Trophoblast cell (in vitro differentiated cells and primary cell): ENCODE results near the gene CHIA.

Experiments used
- DNase-seq, 2 donors: peaks; one replicate each; pipeline ENCODE4 v3.0.0-alpha.2; 2016
- H2AFZ ChIP-seq: 2 replicates; pipeline ENCODE4 v1.6.1; 2013; ENCODE audit warnings: low read length, moderate library complexity, mild to moderate bottlenecking; ENCODE audit not compliant: insufficient read depth, poor library complexity
- H2AK5ac ChIP-seq: 2 replicates; pipeline ENCODE4 v1.6.1; 2013; ENCODE audit warnings: mild to moderate bottlenecking, low read length
- H2BK120ac ChIP-seq: 2 replicates; pipeline ENCODE4 v1.6.1; 2013; ENCODE audit warnings: low read length, mild to moderate bottlenecking, moderate library complexity; ENCODE audit not compliant: insufficient read depth, poor library complexity
- H2BK12ac ChIP-seq: 2 replicates; pipeline ENCODE4 v1.6.1; 2013; ENCODE audit warnings: mild to moderate bottlenecking, low read length, moderate library complexity
- H2BK5ac ChIP-seq: 2 replicates; pipeline ENCODE4 v1.6.1; 2013; ENCODE audit warnings: low read length, low read depth, moderate library complexity, mild to moderate bottlenecking; ENCODE audit not compliant: poor library complexity
- H3K14ac ChIP-seq: 2 replicates; pipeline ENCODE4 v1.6.1; 2013; ENCODE audit warnings: mild to moderate bottlenecking, low read length
- H3K18ac ChIP-seq: 2 replicates; pipeline ENCODE4 v1.6.1; 2013; ENCODE audit warnings: mild to moderate bottlenecking, low read length
- H3K23ac ChIP-seq: 2 replicates; pipeline ENCODE4 v1.6.1; 2013; ENCODE audit warnings: low read length
- H3K27ac ChIP-seq: 2 replicates; pipeline ENCODE4 v1.5.1; 2013; ENCODE audit warnings: low read depth, mild to moderate bottlenecking, inconsistent platforms, low read length, moderate library complexity
- H3K27me3 ChIP-seq: 2 replicates; pipeline ENCODE4 v1.6.1; 2013; ENCODE audit warnings: inconsistent platforms, mild to moderate bottlenecking, low read length, moderate library complexity; ENCODE audit not compliant: insufficient read depth
- H3K36me3 ChIP-seq, 2 experiments: 1 replicate in 1 of 2; 2 replicates in 1 of 2; pipeline ENCODE4 v1.6.1; 2013; ENCODE audit warnings: low read length in 2 of 2, mild to moderate bottlenecking in 2 of 2, moderate library complexity in 1 of 2; ENCODE audit not compliant: insufficient read depth in 2 of 2, control insufficient read depth in 1 of 2
- H3K4ac ChIP-seq: 2 replicates; pipeline ENCODE4 v1.6.1; 2013; ENCODE audit warnings: low read depth, mild to moderate bottlenecking, low read length, moderate library complexity
- H3K4me1 ChIP-seq, 2 experiments: 1 replicate in 1 of 2; 2 replicates in 1 of 2; pipeline ENCODE4 v1.6.1; 2013; ENCODE audit warnings: low read length in 2 of 2, mild to moderate bottlenecking in 2 of 2, moderate library complexity in 1 of 2; ENCODE audit not compliant: insufficient read depth in 2 of 2, control insufficient read depth in 1 of 2
- H3K4me2 ChIP-seq: 2 replicates; pipeline ENCODE4 v1.6.1; 2013; ENCODE audit warnings: inconsistent platforms, mild to moderate bottlenecking, low read length, moderate library complexity
- H3K4me3 ChIP-seq: 2 replicates; pipeline ENCODE4 v1.5.1; 2013; ENCODE audit warnings: mild to moderate bottlenecking, low read depth, low read length, inconsistent platforms
- H3K79me1 ChIP-seq: one replicate; pipeline ENCODE4 v1.6.1; 2013; ENCODE audit warnings: low read length
- H3K79me2 ChIP-seq: 2 replicates; pipeline ENCODE4 v1.6.1; 2013; ENCODE audit warnings: low read length, mild to moderate bottlenecking; ENCODE audit not compliant: control insufficient read depth, insufficient read depth, poor library complexity
- H3K9ac ChIP-seq: 2 replicates; pipeline ENCODE4 v1.6.1; 2013; ENCODE audit warnings: mild to moderate bottlenecking, low read length
- H3K9me3 ChIP-seq: 2 replicates; pipeline ENCODE4 v1.6.1; 2013; ENCODE audit warnings: low read depth, mild to moderate bottlenecking, control low read depth, inconsistent platforms, low read length; ENCODE audit not compliant: insufficient read depth
- H4K12ac ChIP-seq: 2 replicates; pipeline ENCODE4 v1.6.1; 2013; ENCODE audit warnings: low read depth, mild to moderate bottlenecking, low read length, moderate library complexity
- H4K8ac ChIP-seq: 2 replicates; pipeline ENCODE4 v1.6.1; 2013; ENCODE audit warnings: low read depth, mild to moderate bottlenecking, low read length, moderate library complexity
- H4K91ac ChIP-seq: one replicate; pipeline ENCODE4 v1.6.1; 2013; ENCODE audit warnings: low read depth, mild to moderate bottlenecking, low read length, moderate library complexity
- WGBS: extraction: QIAGEN DNeasy Blood & Tissue Kit; methylation state at CpG from one replicate; pipeline ENCODE4 v1.1.7; 2013; ENCODE audit warnings: missing lambda C conversion rate; ENCODE audit not compliant: insufficient read length, insufficient coverage; ENCODE audit errors: extremely low coverage; 5-methylcytosine and 5-hydroxymethylcytosine counted together

The CHIA gene

GRCh38 chr1:111256988-111257658, 33.5 kb upstream of the CHIA start:
- H3K4me3 ChIP-seq, result no peak overlapping the region
- H2AFZ ChIP-seq, result no peak overlapping the region
- H3K4me2 ChIP-seq, result no peak overlapping the region
- no peak overlapping the region for H4K91ac ChIP-seq
- H3K27me3 ChIP-seq, result no peaks in the 10 kb centered on the region
- DNase-seq, result no peak
- H2BK12ac ChIP-seq, result no peak overlapping the region
- 100% methylated on average over 1 of the region's 8 CpGs for WGBS
- H2AK5ac ChIP-seq, result no peak overlapping the region
- no peak overlapping the region for H3K4ac ChIP-seq
- H3K36me3 ChIP-seq, result no peaks in the 10 kb centered on the region
- peaks cover 3% of the 10 kb centered on the region in 2 experiments for H3K4me1 ChIP-seq
- no peak overlapping the region for H2BK120ac ChIP-seq
- no peak overlapping the region for H4K8ac ChIP-seq
- no peak overlapping the region for H3K23ac ChIP-seq
- H3K18ac ChIP-seq, result no peak overlapping the region
- H3K79me2 ChIP-seq, result no peaks in the 10 kb centered on the region
- H3K9ac ChIP-seq, result no peak overlapping the region
- H2BK5ac ChIP-seq, result no peak overlapping the region
- no peaks in the 10 kb centered on the region for H3K9me3 ChIP-seq
- H3K27ac ChIP-seq, result no peak overlapping the region
- no peak overlapping the region for H3K14ac ChIP-seq
- no peaks in the 10 kb centered on the region for H3K79me1 ChIP-seq
- H4K12ac ChIP-seq, result no peak overlapping the region

GRCh38 chr1:111267801-111268508, 22.7 kb upstream of the CHIA start:
- H3K9me3 ChIP-seq, result no peaks in the 10 kb centered on the region
- H2BK120ac ChIP-seq, result no peak overlapping the region
- no peak overlapping the region for H2BK5ac ChIP-seq
- no peaks in the 10 kb centered on the region for H3K27me3 ChIP-seq
- no peak overlapping the region for H3K9ac ChIP-seq
- H3K36me3 ChIP-seq, result no peaks in the 10 kb centered on the region
- no peak overlapping the region for H4K12ac ChIP-seq
- H3K18ac ChIP-seq, result no peak overlapping the region
- H3K23ac ChIP-seq, result no peak overlapping the region
- H3K4ac ChIP-seq, result no peak overlapping the region
- H4K91ac ChIP-seq, result no peak overlapping the region
- no peak overlapping the region for H2BK12ac ChIP-seq
- H3K79me2 ChIP-seq, result no peaks in the 10 kb centered on the region
- no peak overlapping the region for H2AFZ ChIP-seq
- no peaks in the 10 kb centered on the region for H3K79me1 ChIP-seq
- H3K4me2 ChIP-seq, result no peak overlapping the region
- DNase-seq, result no peak
- no peak overlapping the region for H2AK5ac ChIP-seq
- no peak overlapping the region for H4K8ac ChIP-seq
- no peak overlapping the region for H3K27ac ChIP-seq
- H3K4me1 ChIP-seq, result no peaks in the 10 kb centered on the region
- H3K14ac ChIP-seq, result no peak overlapping the region
- H3K4me3 ChIP-seq, result no peak overlapping the region
- no CpG with 5 or more reads among the region's 4 CpGs for WGBS

GRCh38 chr1:111269825-111270406, 20.7 kb upstream of the CHIA start:
- Histone ChIP-seq H2BK5ac (no peak overlapping the region), H4K8ac (no peak overlapping the region), H2AFZ (no peak overlapping the region), H3K27ac (no peak overlapping the region), H2BK120ac (no peak overlapping the region), H3K9me3 (no peaks in the 10 kb centered on the region), H2BK12ac (no peak overlapping the region), H3K79me1 (no peaks in the 10 kb centered on the region), H3K36me3 (no peaks in the 10 kb centered on the region), H3K4me1 (no peaks in the 10 kb centered on the region), H3K79me2 (no peaks in the 10 kb centered on the region), H3K4ac (no peak overlapping the region), H3K4me2 (no peak overlapping the region), H3K9ac (no peak overlapping the region), H2AK5ac (no peak overlapping the region), H3K4me3 (no peak overlapping the region), H4K91ac (no peak overlapping the region), H3K14ac (no peak overlapping the region), H3K23ac (no peak overlapping the region), H4K12ac (no peak overlapping the region), H3K18ac (no peak overlapping the region), H3K27me3 (no peaks in the 10 kb centered on the region)
- no CpG with 5 or more reads among the region's 4 CpGs for WGBS
- DNase-seq, result no peak

GRCh38 chr1:111270771-111271463, 19.7 kb upstream of the CHIA start:
- Histone ChIP-seq H3K9ac (no peak overlapping the region), H3K36me3 (no peaks in the 10 kb centered on the region), H3K4me1 (no peaks in the 10 kb centered on the region), H2AFZ (no peak overlapping the region), H2BK120ac (no peak overlapping the region), H3K27me3 (no peaks in the 10 kb centered on the region), H3K27ac (no peak overlapping the region), H4K8ac (no peak overlapping the region), H4K91ac (no peak overlapping the region), H2BK5ac (no peak overlapping the region), H3K4ac (no peak overlapping the region), H3K79me2 (no peaks in the 10 kb centered on the region), H3K23ac (no peak overlapping the region), H4K12ac (no peak overlapping the region), H3K9me3 (no peaks in the 10 kb centered on the region), H3K4me2 (no peak overlapping the region), H2BK12ac (no peak overlapping the region), H2AK5ac (no peak overlapping the region), H3K18ac (no peak overlapping the region), H3K4me3 (no peak overlapping the region), H3K79me1 (no peaks in the 10 kb centered on the region), H3K14ac (no peak overlapping the region)
- WGBS, result no CpG with 5 or more reads among the region's 40 CpGs
- no peak for DNase-seq
